ENCODE data around the gene RAB10. TPM values are rescaled to one million over a fixed set of nuclear protein-coding genes. Genes with fewer than 3 reads are reported as not detected.

RAB10 gene
- total and polyA plus RNA-seq, 8 donors, result 22.2 to 591 (median 71.7) TPM

DNA sequence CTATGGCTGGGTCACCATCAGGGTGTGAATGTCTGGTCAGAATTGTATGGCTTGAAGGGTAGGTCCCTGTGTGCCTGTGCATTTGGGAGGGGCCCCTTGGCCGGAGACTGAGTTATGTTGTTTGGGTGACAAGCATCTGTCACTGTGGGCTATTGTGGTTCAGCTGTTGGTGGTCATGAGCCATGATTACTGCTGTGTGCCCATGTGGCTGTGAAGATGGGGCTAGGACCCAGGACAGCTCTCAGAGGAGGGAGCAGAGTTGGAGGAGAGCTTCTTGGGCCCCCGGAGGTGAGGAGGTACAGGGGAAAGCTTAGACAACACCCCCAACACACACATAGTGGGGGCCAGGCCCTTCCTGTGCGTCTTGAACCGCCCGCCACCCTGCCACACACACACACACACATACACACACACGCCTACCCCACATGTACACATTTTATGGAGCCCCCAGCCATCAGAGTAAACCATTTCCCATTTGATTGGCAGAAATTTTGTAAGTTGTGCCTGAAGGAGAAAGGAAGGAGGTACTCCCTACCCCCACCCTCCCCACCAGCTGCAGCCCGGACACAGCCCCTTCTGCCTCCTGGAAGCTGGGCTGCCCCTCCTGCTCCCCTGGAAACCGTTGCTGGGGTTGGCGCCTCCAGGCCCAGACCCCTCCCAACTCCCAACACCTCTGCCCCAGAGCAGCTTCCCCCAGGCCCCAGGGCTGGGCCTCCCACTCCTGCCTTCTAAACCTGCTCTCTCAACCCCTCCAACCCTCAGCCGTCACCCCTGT, 141.0 kb downstream of the RAB10 start:
- Histone ChIP-seq H3K27me3 (peaks cover 10 to 72% (median 38%) of the 10 kb centered on the region in 3 donors), H3K36me3 (no peaks in the 10 kb centered on the region), H3K4me1 (peaks cover 23 to 36% (median 30%) of the 10 kb centered on the region in 4 donors), H3K4me3 (no peak overlapping the region), H3K27ac (no peak overlapping the region), H3K9me3 (no peaks in the 10 kb centered on the region)
- WGBS, 5 donors, result 72 to 80% (median 77%) methylated on average over 7 to 10 of the region's 10 CpGs
- DNase-seq, result no peak
- intact Hi-C loops (cut with DNase I; ENCODE audit: low total_unique reads), result no loop called here
- TF ChIP-seq EP300 (IDR thresholded peaks at IDR 0.05) (no peak), POLR2A (IDR thresholded peaks at IDR 0.05) (no peak), CTCF (IDR thresholded peaks at IDR 0.05) (no peak), POLR2AphosphoS5 (IDR thresholded peaks at IDR 0.05) (no peak)

DNA sequence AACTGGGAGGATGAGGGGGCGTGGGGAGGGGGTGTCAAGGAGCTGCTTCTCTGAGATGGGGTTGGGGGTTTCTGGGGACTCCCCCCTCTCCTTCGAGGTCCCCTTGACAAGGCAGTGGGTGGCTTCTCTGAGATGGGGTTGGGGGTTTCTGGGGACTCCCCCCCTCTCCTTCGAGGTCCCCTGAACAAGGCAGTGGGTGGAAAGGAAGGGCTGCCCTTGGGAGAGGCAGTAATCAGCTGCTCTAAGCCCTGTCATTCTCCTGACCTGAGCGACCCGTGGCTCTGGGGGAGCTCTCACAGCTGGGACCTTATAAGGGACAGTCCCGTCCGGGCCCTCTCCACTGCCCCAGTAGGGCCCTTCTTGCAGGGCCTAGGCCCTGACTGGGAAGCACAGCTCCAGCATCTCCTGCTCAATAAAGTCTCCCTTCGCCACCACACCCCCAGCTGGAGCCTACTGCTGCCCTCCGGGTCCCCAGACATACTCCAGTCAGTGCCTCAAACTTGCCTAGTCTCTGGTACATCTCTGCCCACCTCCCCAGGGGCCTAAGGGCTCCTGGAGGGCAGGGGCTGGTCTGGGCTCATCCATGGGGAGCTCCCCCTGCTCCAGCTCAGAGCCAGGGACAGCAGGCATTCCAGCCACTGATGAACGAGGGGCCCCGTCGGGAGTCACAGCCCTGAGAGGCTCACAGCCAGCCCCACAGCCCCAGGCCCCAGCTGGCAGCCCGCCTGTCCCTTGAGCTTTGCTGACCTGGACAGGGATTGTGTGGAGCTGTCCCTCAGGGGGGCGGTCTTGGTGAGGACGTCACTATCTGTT, 141.8 kb downstream of the RAB10 start:
- Histone ChIP-seq H3K4me3 (no peak overlapping the region), H3K27me3 (peaks cover 10 to 76% (median 38%) of the 10 kb centered on the region in 3 donors), H3K27ac (no peak overlapping the region), H3K36me3 (no peaks in the 10 kb centered on the region), H3K4me1 (peaks cover 23 to 36% (median 30%) of the 10 kb centered on the region in 4 donors), H3K9me3 (no peaks in the 10 kb centered on the region)
- no peak for TF ChIP-seq CTCF (IDR thresholded peaks at IDR 0.05)
- TF ChIP-seq POLR2AphosphoS5 (IDR thresholded peaks at IDR 0.05), result no peak
- TF ChIP-seq POLR2A (IDR thresholded peaks at IDR 0.05), result no peak
- no peak for TF ChIP-seq EP300 (IDR thresholded peaks at IDR 0.05)
- intact Hi-C loops (cut with DNase I; ENCODE audit: low total_unique reads), result no loop called here
- 67 to 72% (median 71%) methylated on average over 5 to 15 of the region's 15 CpGs for WGBS, 5 donors
- no peak for DNase-seq

- TF ChIP-seq POLR2AphosphoS5 (IDR thresholded peaks at IDR 0.05) (no peak), EP300 (IDR thresholded peaks at IDR 0.05) (no peak), CTCF (IDR thresholded peaks at IDR 0.05) (no peak), POLR2A (IDR thresholded peaks at IDR 0.05) (no peak)
- no peaks in the 10 kb centered on the region for H3K36me3 ChIP-seq
- intact Hi-C loops (cut with DNase I; ENCODE audit: low total_unique reads), result no loop called here
- peaks cover 23 to 36% (median 30%) of the 10 kb centered on the region in 4 donors for H3K4me1 ChIP-seq
- no peak for DNase-seq
- no peaks in the 10 kb centered on the region for H3K9me3 ChIP-seq
- WGBS, 5 donors, result 71 to 85% (median 84%) methylated on average over 11 of the region's 11 CpGs
- H3K4me3 ChIP-seq, result no peak overlapping the region
- peaks cover 10 to 72% (median 38%) of the 10 kb centered on the region in 3 donors for H3K27me3 ChIP-seq
- H3K27ac ChIP-seq, result no peak overlapping the region
These were observed 142.4 kb downstream of the RAB10 start for GRCh38 chr2:26176279-26176615.

DNA sequence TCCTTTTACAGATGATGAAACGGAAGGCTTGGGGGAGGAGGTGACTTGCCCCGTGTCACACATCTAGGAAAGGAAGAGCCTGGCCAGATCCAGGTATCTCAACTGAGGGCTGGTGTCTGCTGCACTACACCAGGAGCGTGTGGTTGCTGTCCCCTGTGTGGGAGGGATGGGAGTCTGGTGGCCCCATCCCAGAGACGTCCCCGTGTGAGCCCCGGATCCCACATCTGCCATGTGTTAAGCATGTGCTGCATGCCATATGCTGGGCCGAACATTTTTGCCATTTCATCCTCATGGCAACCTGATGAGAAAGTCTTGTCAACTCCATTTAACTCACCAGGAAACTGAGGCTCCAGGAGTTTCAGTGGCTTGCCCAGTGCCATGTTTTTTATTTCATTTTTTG, 143.2 kb downstream of the RAB10 start:
- H3K36me3 ChIP-seq, result no peaks in the 10 kb centered on the region
- DNase-seq, result no peak
- TF ChIP-seq EP300 (IDR thresholded peaks at IDR 0.05) (no peak), CTCF (IDR thresholded peaks at IDR 0.05) (no peak), POLR2AphosphoS5 (IDR thresholded peaks at IDR 0.05) (no peak), POLR2A (IDR thresholded peaks at IDR 0.05) (no peak)

More for the DNA sequence above, 143.2 kb downstream of the RAB10 start:
- Histone ChIP-seq H3K27me3 (peaks cover 10 to 63% (median 37%) of the 10 kb centered on the region in 3 donors), H3K9me3 (no peaks in the 10 kb centered on the region), H3K4me3 (no peak overlapping the region), H3K4me1 (peaks cover 23 to 34% (median 30%) of the 10 kb centered on the region in 4 donors), H3K27ac (no peak overlapping the region)
- 94 to 96% (median 95%) methylated on average over 7 of the region's 7 CpGs for WGBS, 5 donors
- intact Hi-C loops (cut with DNase I; ENCODE audit: low total_unique reads), result no loop called here

All from stomach (tissue), 9 donors.